Measurements from ENCODE around the gene CCDC88A.

DNA sequence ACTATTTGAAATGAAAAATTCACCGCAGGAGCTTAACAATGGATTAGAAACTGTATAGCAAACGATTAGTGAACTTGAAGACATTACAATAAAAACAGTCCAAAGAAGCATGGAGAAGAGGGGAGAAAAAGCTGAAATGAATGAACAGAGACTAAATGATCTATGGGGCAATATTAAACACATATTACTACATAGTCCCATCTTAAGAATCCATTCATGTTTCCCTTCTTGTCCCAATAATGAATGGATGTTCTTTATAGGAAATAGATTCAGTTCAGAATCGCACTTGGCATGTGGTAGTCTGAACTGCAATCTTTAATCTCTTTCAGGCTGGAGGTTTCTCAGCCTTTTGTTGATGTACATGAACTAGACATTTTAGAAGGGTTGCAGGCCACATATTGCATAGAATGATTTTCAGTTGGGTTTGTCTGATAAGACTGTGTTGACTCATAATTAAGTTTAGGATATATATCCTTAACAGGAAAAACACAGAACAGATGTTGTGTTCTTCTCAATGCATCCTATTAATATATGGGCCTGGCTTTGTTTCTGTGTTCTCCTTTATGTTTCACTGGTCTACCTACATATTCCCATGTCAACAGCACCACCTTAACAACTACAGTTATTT lies 27.9 kb downstream of the CCDC88A start:
- TF ChIP-seq, protein P1, sequence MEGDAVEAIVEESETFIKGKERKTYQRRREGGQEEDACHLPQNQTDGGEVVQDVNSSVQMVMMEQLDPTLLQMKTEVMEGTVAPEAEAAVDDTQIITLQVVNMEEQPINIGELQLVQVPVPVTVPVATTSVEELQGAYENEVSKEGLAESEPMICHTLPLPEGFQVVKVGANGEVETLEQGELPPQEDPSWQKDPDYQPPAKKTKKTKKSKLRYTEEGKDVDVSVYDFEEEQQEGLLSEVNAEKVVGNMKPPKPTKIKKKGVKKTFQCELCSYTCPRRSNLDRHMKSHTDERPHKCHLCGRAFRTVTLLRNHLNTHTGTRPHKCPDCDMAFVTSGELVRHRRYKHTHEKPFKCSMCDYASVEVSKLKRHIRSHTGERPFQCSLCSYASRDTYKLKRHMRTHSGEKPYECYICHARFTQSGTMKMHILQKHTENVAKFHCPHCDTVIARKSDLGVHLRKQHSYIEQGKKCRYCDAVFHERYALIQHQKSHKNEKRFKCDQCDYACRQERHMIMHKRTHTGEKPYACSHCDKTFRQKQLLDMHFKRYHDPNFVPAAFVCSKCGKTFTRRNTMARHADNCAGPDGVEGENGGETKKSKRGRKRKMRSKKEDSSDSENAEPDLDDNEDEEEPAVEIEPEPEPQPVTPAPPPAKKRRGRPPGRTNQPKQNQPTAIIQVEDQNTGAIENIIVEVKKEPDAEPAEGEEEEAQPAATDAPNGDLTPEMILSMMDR (IDR thresholded peaks at IDR 0.05): no peak
- TF ChIP-seq POLR2A (IDR thresholded peaks at IDR 0.05): no peak

All from body of pancreas (tissue), 4 donors.